GM19240 (cell line): ENCODE data around the gene SPEM2.

Source experiments
- DNase-seq: peaks from one replicate; pipeline ENCODE4 v3.0.0; 2011; ENCODE audit warnings: low spot score; ENCODE audit not compliant: insufficient read length

The SPEM2 gene

GRCh38 chr17:7425316-7425715 lies at the start of gene SPEM2:
Gene SPEM2 (plus strand): TSS chr17:7425616. CDS start chr17:7425689, 73 bp downstream.
- DNase-seq: no peak

DNA sequence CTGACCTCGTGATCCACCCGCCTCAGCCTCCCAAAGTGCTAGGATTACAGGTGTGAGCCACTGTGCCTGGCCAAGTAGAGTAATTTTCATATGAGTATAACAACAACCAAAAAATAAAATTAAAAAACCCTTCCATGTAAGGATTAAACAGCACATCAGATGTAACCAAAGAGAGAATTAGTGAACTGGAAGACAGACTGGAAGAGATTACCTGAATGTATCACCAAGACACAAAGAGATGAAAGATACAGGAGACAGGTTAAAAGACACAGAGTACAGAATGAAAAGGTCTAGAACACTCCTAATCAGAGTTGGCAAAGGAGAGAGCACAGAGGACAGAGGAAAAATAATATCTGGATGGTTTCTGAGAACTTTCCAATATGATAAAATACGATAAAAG lies 46.3 kb upstream of the SPEM2 start:
- DNase-seq: no peak

GRCh38 chr17:7380321-7380720 lies 45.1 kb upstream of the SPEM2 start:
- no peak for DNase-seq

DNA sequence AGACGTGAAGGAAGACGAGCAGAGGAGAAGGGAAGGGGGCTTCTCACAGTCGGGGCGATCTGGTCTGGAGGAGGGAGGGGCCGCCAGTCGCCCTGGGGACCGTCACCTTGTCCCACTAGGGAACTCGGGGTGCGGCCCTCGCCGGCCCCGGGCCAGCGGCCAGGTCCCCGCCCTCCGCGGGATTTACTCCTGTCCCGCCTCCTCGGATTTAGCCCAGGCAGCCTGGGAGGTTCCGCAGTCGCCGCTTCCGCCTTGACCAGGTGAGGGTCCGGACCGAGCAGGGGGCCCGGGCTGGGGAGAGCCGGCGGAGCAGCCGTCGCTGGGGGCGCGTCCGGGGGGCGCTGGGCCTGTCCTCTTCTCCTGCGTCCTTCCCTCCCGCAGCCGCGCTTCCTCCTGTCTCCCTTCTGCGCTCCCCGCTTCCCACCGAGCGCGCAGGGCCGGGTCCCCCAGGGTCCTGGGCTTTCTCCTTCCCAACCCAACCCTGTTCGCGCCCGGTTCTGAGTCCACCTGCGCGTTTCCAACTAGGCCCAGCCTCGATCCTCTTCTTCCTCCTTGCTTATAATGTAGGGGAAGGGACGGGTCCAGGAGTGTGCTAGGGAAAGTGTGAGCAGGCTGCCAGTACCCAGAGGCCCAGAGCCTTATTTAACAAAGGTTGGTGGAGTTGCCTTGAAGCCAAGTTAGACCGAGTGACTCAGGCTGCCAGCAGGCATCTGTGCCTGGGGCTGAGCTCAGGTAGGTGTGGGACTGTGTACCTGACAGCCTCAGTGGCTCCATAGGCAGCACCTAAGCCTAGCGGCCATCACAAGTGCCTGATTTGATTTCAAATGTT lies 44.3 kb upstream of the SPEM2 start, which contains the start of gene TNK1:
Gene TNK1, plus strand, starts transcription at position 235 of the 829 bp plus-strand sequence. CDS start 1,838 bp downstream, outside the sequence.
- no peak for DNase-seq

DNA sequence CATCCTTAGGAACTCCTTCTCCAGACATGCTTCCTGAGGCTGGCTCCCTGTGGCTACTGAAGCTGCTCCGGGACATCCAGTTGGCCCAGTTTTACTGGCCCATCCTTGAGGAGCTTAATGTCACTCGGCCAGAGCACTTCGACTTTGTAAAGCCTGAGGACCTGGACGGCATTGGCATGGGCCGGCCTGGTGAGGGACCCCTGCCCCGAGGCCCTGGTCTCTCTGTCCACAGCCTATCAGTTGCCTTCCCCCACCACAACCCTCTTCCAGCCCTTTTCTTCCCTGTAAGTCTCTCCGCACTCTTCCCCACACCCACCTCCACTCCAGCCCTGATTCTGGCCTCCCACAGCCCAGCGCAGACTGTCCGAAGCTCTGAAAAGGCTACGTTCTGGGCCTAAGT lies 42.5 kb upstream of the SPEM2 start:
- DNase-seq: no peak

- no peak for DNase-seq
Measured at GRCh38 chr17:7383371-7383741, 42.1 kb upstream of the SPEM2 start.

- DNase-seq: peak; percentile 89
Measured at GRCh38 chr17:7383742-7384488, 41.5 kb upstream of the SPEM2 start.

DNA sequence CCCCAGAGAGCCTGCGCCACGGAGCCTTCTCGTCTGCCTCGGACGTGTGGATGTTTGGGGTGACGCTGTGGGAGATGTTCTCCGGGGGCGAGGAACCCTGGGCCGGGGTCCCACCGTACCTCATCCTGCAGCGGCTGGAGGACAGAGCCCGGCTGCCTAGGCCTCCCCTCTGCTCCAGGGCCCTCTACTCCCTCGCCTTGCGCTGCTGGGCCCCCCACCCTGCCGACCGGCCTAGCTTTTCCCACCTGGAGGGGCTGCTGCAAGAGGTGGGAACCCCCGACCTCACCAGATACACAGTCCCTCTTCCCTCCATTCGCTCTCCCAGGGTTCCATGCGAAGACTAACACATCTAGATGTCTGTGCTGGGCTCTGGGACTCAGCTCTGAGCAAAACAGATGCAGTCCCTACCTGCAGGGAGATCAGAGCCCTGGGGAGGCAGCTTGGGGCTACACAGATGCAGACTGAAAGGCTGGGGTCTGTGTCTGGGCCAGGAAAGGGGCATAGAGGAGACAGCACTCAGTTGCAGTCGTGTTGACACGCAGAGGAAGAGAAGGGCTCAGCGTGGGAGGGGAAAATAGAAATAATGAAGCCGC lies 40.8 kb upstream of the SPEM2 start:
- no peak for DNase-seq

- DNase-seq: no peak
Measured at GRCh38 chr17:7388856-7389255, 36.6 kb upstream of the SPEM2 start.

DNA sequence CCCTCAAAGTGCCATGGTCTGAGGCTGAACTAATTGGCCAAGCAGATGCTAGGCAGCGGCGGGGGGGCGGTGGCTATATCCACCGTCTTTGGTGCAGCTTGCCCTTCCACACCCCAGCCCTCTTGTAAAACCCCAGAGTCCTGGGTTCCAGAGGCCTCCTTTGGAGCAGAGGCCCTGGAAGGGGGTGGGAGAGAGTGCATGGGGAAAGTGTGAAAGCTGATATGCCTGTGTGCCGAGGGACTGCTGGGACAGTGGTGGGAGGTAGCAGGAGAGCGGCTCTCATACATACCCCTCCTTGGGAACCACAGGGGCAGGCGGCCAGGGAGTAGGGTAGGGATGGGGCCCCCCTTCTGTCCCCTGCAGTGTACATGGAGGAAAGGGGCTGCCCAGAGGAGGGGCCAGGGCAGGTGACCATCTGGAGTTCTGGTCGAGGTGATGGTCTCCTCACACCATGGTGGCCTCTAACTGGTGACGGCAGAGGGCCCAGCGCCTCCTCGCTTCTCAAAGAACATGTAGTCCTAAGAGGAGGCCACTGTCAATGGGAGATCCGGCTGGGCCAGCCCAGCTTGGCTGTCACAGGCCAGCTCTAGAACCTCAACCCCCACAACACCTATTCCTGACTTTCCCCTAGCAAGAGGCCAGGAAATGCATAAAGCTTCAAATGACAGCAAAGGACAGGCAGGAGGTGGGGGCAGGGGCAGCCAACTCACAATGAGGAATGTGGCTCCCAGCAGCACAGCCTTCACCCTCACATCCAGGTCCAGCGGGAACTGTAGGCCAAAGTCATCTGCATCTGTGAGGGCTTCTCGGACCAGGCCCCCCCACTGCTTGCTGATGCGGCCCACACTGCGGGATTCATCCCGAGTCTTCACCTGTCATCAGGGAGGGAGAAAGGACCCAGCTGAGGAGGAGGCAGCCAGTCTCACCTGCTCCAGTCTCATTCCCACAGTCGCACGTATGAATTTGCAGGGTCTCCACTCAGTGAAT lies 35.2 kb upstream of the SPEM2 start:
- DNase-seq: no peak

GRCh38 chr17:7391307-7391706 lies 34.1 kb upstream of the SPEM2 start:
- DNase-seq: no peak

DNA sequence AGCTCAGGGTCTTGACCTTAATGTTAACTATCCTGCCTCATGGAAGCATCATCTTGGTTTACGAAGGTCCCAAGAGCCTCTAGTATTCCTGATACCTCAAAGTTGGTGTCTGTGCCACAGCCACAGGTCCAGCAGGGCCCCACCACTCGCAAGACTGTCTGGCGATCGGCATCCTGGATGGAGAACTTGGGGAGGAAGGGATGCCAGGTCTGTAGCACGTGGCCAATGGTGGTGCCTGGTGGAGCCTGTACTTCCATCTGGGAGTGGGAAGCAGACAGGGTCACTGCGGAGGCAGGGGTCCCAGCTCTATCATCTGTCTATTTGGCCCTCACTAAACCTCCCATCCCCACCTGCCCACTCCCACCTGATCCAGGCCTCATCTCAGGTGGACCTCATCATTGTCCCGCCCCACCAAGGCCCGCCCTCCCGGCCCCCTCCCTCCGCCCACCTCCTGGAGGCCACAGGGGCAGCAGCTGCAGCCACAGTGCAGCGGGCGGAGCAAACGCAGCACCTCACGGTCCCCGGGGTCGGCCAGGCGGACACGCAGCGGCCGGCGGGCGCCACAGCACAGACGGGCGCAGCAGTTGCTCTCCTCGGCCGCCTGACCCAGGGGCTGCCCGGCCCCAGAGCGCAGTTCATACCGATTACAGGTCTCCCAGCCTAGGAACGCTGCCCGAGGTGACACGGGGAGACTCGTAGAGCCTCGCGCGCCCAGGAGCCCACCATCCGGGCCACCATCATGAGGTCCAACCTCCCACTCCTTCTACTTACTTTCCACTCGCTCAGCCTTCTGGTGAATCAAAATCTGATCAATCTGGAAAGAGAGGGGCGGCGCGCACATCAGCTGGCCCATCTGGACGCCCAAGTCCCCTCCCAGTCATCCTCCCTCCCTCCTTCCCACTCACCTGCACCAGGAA lies 32.5 kb upstream of the SPEM2 start:
- no peak for DNase-seq

DNA sequence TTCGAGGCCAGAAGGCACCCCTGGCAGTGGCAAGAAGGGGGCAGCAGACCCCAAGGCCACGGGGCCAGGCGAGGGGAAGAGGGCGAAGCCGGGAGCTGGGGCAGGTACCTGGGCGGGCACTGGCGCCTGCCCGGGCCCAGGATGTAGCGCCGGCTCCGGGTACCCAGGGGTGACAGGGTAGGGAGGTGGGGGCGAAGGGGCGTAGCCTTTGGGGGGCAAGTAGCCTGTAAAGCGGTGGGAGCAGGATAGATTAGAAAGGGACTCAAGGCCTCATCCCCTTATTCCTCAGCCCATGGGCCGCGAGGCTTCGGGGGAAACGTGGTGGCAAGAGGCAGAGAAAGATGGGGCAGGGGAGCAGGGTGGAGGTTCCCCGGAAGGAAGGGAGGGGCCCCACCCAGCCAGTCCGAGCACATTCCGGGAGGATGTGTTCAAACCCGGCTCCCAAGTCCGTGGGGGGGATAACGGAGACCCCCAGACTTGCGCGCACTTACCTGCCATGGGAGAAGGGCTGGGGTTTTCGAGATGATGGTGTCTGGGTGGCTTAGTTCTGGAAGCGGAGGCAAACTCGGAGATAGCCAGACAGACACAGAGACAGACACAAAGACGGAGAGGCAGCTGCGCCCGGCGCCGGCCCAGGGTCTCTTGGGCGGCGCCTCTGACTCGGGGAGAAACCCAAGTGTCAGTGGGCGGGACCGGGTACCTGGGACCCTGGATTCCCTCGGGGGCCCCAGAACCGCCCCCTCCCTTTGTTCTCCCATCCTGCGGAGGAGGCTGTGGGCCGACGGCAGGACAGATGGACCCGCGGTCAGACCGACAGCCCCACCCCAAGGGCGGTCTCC lies 31.6 kb upstream of the SPEM2 start:
- DNase-seq: peak; percentile 62

DNA sequence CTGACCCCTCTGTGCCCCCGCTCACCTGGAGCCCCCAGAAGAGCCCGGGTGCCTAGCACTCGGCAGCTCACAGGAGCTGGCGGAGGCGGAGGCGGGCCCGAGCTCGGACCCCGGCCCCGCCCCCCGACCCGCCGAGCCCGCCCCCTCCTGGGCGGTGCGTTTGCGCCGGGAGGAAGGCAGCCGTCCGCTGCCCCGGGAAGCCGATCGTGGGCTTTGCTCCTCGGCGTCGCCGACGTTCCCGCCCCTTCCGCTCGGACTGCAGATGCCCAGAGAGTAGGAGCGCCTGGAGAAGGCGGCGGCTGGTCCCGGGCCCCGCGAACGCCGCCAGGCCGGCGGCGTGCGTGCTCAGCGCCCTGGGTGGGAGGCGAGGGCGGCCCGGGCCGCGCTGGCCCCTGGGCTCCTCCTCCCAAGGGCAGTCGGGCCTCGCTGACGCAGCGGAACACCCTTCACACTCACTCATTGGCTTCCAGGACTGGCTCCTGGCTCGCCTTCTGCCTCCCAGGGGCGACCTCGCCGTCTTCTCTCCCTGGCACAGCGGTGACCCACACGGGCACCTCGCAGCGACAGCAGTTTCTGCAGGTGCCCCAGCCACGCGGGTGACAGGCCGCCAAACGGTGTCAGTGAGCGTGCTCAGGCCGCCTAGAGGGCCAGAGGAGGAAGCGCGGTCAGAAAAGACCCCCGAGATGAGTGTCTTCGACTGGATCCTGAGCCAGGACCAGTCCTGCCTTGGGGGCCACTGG lies 30.8 kb upstream of the SPEM2 start, which contains the start of gene PLSCR3:
Gene PLSCR3, minus strand, starts transcription at position 74 of the 740 bp plus-strand sequence. CDS start 415 bp downstream, outside the sequence.
- peak; percentile 94 for DNase-seq

- DNase-seq: no peak
Measured at GRCh38 chr17:7396147-7396546, 29.3 kb upstream of the SPEM2 start.

DNA sequence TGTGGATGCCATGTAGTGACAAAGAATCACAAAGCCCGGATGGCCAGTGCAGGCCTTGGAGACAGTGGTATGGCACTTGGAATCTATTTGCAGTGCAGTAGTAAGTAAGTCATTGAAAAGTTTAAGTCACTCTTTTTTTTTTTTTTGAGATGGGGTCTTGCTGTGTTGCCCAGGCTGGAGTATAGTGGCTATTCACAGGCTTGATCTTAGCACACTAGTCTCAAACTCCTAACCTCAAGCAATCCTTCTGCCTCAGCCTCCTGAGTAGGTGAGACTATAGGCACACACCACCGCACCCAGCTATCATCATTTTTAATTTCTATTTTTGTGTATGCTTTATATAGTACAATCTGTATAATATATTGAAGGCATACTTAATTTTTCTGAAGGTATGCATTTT lies 26.8 kb upstream of the SPEM2 start:
- no peak for DNase-seq

DNA sequence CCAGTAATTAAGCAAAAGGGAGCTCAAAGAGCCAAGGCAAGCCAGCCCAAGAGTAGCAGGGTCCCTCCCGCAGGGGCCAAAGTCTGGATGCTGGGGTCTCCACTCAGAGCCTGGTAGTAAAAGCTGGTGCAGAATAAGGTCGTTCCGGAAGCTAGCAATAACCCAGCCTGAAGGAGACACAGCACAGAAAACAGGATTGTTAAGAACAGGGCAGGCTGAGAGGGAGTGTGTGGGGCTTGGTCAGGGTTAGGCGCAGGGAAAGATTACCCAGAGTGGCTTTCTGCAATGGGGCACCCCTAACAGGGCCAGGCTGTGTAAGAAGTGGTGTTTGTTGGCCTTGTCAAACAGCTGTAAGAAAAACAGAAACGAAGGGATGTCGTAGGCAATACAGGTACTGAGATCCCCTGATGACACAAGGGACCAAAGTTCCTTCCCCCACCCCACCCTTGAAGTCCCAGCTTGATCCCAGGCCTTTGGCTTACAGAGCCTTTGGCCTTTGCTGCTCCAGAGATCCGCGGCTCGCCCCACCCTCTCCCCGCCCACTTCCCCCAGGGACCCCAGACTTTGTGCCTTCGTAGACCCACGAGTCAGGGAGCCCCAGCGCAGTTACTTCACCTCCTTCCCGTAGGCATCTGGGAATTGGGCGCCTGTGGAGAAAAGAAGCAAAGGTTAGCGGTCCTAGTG lies 22.2 kb upstream of the SPEM2 start:
- DNase-seq: no peak

DNA sequence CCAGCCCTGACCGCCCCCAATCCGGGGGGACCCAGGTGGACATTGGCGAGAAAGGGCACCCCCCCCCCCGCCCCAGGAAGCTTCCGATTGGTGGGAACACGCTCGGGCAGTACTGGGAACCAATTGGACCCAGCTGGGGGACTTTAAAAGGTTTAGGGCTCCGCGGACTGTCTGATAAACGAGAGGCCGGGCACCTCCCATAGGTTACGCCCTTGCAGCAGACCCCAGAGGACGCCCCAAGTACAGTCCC lies 21.8 kb upstream of the SPEM2 start:
- DNase-seq: no peak
